Muscle layer of colon (tissue), 2 donors: Measurements from ENCODE around the gene TMEM182.

Experiments
- H3K27ac ChIP-seq: one replicate; pipeline ENCODE4 v1.7.0; 2013; ENCODE audit warnings: low read depth, mild to moderate bottlenecking, low read length, moderate library complexity
- H3K27me3 ChIP-seq, 2 donors: one replicate each; pipeline ENCODE4 v1.7.0; 2013; ENCODE audit warnings: low read length in 2 of 2, mild to moderate bottlenecking in 2 of 2; ENCODE audit not compliant: insufficient read depth in 2 of 2, control insufficient read depth in 1 of 2
- H3K36me3 ChIP-seq: one replicate; pipeline ENCODE4 v1.7.0; 2013; ENCODE audit warnings: mild to moderate bottlenecking, low read length; ENCODE audit not compliant: insufficient read depth
- H3K4me1 ChIP-seq: one replicate; pipeline ENCODE4 v1.7.0; 2013; ENCODE audit warnings: mild to moderate bottlenecking, low read length; ENCODE audit not compliant: insufficient read depth
- H3K4me3 ChIP-seq, 2 donors: one replicate each; pipeline ENCODE4 v1.7.0; 2013; ENCODE audit warnings: low read length in 2 of 2, low read depth in 1 of 2, mild to moderate bottlenecking in 1 of 2, moderate library complexity in 1 of 2
- H3K9ac ChIP-seq: one replicate; pipeline ENCODE4 v1.7.0; 2013; ENCODE audit warnings: low read length
- H3K9me3 ChIP-seq: one replicate; pipeline ENCODE4 v1.7.0; 2013; ENCODE audit warnings: mild to moderate bottlenecking, low read length
- donor health status: abdominal sarcoma.
- donor health status: Adenocarcinoma of cecum.

TMEM182 gene

GRCh38 chr2:102789349-102790090 lies 27.7 kb downstream of the TMEM182 start:
- peaks cover 25% of the 10 kb centered on the region for H3K4me1 ChIP-seq
- no peaks in the 10 kb centered on the region for H3K36me3 ChIP-seq
- H3K27ac ChIP-seq = no peak overlapping the region

DNA sequence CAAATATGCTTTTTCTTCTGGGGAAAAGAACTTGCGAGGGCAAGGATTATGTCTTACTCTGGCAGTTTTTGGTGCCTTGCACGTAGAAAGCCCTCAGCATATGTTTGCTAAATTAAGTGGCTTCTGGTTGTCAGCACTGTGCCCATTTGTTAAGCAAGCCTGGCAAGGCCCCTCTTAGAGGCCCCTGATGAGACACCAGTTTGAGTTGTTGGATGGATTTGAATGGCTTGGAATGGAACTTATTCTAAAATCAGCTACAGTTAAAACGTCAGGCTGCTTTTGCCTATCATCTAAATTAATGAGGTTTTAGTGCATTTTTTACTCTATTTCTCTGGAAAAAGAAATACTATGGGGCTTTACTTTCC lies 28.2 kb downstream of the TMEM182 start:
- H3K36me3 ChIP-seq = no peaks in the 10 kb centered on the region
- no peak overlapping the region for H3K27ac ChIP-seq
- H3K27me3 ChIP-seq = no peaks in the 10 kb centered on the region
- no peak overlapping the region for H3K9ac ChIP-seq
- H3K9me3 ChIP-seq = no peaks in the 10 kb centered on the region
- H3K4me3 ChIP-seq = no peak overlapping the region
- H3K4me1 ChIP-seq = peaks cover 25% of the 10 kb centered on the region

More at GRCh38 chr2:102789349-102790090, 27.7 kb downstream of the TMEM182 start:
- H3K9me3 ChIP-seq = no peaks in the 10 kb centered on the region
- H3K9ac ChIP-seq = no peak overlapping the region
- no peaks in the 10 kb centered on the region for H3K27me3 ChIP-seq
- H3K4me3 ChIP-seq = no peak overlapping the region

GRCh38 chr2:102792568-102793208 lies 30.9 kb downstream of the TMEM182 start:
- no peaks in the 10 kb centered on the region for H3K27me3 ChIP-seq
- H3K4me1 ChIP-seq = peaks cover 25% of the 10 kb centered on the region
- H3K27ac ChIP-seq = no peak overlapping the region

GRCh38 chr2:102795641-102796040 lies 33.8 kb downstream of the TMEM182 start:
- H3K27ac ChIP-seq = no peak overlapping the region
- no peaks in the 10 kb centered on the region for H3K9me3 ChIP-seq
- H3K36me3 ChIP-seq = no peaks in the 10 kb centered on the region
- no peaks in the 10 kb centered on the region for H3K27me3 ChIP-seq
- H3K9ac ChIP-seq = no peak overlapping the region
- no peak overlapping the region for H3K4me3 ChIP-seq
- no peaks in the 10 kb centered on the region for H3K4me1 ChIP-seq

More at GRCh38 chr2:102792568-102793208, 30.9 kb downstream of the TMEM182 start:
- no peak overlapping the region for H3K9ac ChIP-seq
- no peaks in the 10 kb centered on the region for H3K9me3 ChIP-seq
- no peak overlapping the region for H3K4me3 ChIP-seq
- no peaks in the 10 kb centered on the region for H3K36me3 ChIP-seq

DNA sequence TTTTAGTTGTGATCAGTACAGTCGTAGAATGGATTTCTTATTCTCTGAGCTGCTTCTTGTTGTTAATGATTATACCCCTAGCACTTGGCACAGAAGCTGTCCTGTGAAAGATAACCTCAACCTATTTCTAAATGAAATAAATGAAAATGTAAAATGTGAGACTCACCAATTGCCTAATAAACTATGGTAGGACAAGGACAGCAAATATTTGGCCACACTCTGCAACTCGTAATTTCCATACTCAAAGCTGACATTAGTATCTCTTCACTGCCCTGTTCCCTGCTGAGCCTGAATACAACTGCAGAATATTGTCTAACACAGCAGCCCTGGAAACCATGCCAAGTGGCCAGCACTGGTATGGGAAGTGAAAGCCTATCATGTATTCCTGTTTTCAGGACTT lies 34.5 kb downstream of the TMEM182 start:
- no peak overlapping the region for H3K9ac ChIP-seq
- no peaks in the 10 kb centered on the region for H3K27me3 ChIP-seq
- no peak overlapping the region for H3K4me3 ChIP-seq
- H3K36me3 ChIP-seq = no peaks in the 10 kb centered on the region
- no peak overlapping the region for H3K27ac ChIP-seq
- no peaks in the 10 kb centered on the region for H3K9me3 ChIP-seq
- no peaks in the 10 kb centered on the region for H3K4me1 ChIP-seq

GRCh38 chr2:102797486-102797885 lies 35.7 kb downstream of the TMEM182 start:
- Histone ChIP-seq H3K9me3 (no peaks in the 10 kb centered on the region), H3K4me3 (no peak overlapping the region)

DNA sequence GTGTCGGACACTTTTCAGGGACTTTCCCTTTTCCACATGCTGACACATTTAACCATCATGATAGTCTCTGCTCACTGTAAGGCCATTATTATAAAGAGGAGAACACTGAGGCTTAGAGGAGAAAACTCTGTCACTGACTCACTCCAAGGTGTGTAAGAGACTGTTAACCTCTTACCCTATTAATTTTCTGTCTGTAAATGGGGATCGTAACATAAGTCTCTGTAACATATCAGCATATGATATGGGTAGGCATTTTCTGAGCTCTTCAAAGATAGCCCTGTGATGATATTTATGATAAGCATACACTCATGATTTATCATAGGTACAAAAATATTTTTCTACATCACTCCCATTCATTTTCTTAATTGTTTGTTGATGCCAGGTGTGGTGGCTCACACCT lies 36.4 kb downstream of the TMEM182 start:
- H3K9me3 ChIP-seq = no peaks in the 10 kb centered on the region
- no peak overlapping the region for H3K9ac ChIP-seq
- H3K4me1 ChIP-seq = no peaks in the 10 kb centered on the region
- no peak overlapping the region for H3K27ac ChIP-seq
- H3K27me3 ChIP-seq = no peaks in the 10 kb centered on the region
- no peaks in the 10 kb centered on the region for H3K36me3 ChIP-seq
- H3K4me3 ChIP-seq = no peak overlapping the region

More at GRCh38 chr2:102797486-102797885, 35.7 kb downstream of the TMEM182 start:
- H3K9ac ChIP-seq = no peak overlapping the region
- no peaks in the 10 kb centered on the region for H3K36me3 ChIP-seq
- H3K27me3 ChIP-seq = no peaks in the 10 kb centered on the region
- no peak overlapping the region for H3K27ac ChIP-seq
- no peaks in the 10 kb centered on the region for H3K4me1 ChIP-seq

GRCh38 chr2:102801098-102801718 lies 39.4 kb downstream of the TMEM182 start:
- Histone ChIP-seq H3K9ac (no peak overlapping the region), H3K36me3 (no peaks in the 10 kb centered on the region), H3K27ac (no peak overlapping the region)

GRCh38 chr2:102801858-102802699 lies 40.2 kb downstream of the TMEM182 start:
- Histone ChIP-seq H3K36me3 (no peaks in the 10 kb centered on the region), H3K27me3 (no peaks in the 10 kb centered on the region), H3K27ac (no peak overlapping the region), H3K9me3 (no peaks in the 10 kb centered on the region), H3K9ac (no peak overlapping the region), H3K4me1 (no peaks in the 10 kb centered on the region), H3K4me3 (no peak overlapping the region)

More at GRCh38 chr2:102801098-102801718, 39.4 kb downstream of the TMEM182 start:
- H3K4me1 ChIP-seq = no peaks in the 10 kb centered on the region
- H3K9me3 ChIP-seq = no peaks in the 10 kb centered on the region
- no peaks in the 10 kb centered on the region for H3K27me3 ChIP-seq
- no peak overlapping the region for H3K4me3 ChIP-seq

- Histone ChIP-seq H3K27ac (no peak overlapping the region), H3K36me3 (no peaks in the 10 kb centered on the region), H3K9ac (no peak overlapping the region), H3K4me3 (no peak overlapping the region), H3K9me3 (no peaks in the 10 kb centered on the region), H3K4me1 (no peaks in the 10 kb centered on the region), H3K27me3 (no peaks in the 10 kb centered on the region)
Measured at GRCh38 chr2:102803041-102803896, 41.4 kb downstream of the TMEM182 start.
